ENCODE measurements around the gene BET1.

DNA sequence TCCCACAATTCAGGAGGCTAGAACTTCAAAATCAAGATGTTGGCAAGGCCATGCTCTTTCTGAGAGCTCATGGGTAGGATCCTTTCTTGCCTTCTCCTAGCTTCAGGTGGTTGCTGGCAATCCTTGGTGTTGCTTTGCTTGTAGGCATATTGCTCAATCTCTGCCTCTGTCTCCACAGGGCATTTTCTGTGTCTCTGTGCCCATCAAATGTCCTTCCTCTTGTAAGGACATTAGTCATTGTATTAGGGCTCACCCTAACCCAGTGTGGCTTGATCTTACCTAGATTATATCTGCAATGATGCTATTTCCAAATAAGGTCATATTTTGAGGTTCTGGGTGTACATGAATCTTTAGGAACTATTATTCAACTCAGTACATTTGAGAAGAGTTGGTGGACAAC is 20.1 kb downstream of the BET1 start:
- TF ChIP-seq, protein P1, sequence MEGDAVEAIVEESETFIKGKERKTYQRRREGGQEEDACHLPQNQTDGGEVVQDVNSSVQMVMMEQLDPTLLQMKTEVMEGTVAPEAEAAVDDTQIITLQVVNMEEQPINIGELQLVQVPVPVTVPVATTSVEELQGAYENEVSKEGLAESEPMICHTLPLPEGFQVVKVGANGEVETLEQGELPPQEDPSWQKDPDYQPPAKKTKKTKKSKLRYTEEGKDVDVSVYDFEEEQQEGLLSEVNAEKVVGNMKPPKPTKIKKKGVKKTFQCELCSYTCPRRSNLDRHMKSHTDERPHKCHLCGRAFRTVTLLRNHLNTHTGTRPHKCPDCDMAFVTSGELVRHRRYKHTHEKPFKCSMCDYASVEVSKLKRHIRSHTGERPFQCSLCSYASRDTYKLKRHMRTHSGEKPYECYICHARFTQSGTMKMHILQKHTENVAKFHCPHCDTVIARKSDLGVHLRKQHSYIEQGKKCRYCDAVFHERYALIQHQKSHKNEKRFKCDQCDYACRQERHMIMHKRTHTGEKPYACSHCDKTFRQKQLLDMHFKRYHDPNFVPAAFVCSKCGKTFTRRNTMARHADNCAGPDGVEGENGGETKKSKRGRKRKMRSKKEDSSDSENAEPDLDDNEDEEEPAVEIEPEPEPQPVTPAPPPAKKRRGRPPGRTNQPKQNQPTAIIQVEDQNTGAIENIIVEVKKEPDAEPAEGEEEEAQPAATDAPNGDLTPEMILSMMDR (IDR thresholded peaks at IDR 0.05; ENCODE audit: low read depth, low read length) = no peak
- TF ChIP-seq POLR2A (IDR thresholded peaks at IDR 0.05; ENCODE audit: extremely low read depth, insufficient read length) = no peak
- TF ChIP-seq, protein P2, sequence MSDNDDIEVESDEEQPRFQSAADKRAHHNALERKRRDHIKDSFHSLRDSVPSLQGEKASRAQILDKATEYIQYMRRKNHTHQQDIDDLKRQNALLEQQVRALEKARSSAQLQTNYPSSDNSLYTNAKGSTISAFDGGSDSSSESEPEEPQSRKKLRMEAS (IDR thresholded peaks at IDR 0.05; ENCODE audit: low read depth, low read length) = no peak
